Pancreas (tissue), 10 donors: ENCODE measurements around the gene KCNN4. TPM values are rescaled to one million over a fixed set of nuclear protein-coding genes. Genes with fewer than 3 reads are reported as not detected.
A peak's percentile ranks its signal among the peaks of the same experiment; 100 is the strongest.
"Not testable (repeated sequence)": the region's sequence is repeated elsewhere in the genome, so short reads cannot be mapped to it uniquely, and the experiment has no call there.

Experiments used
- ATAC-seq, 4 donors: fragments of 200-7000 bp; cut with Tn5 transposase; one replicate each; pipeline versions ENCODE4 v1.8.0 to v1.9.1; 2020; ENCODE audit warnings: mild to moderate bottlenecking in 4 of 4, moderate library complexity in 4 of 4
- DNase-seq, 6 donors: peaks; one replicate each; pipeline ENCODE4 v3.0.0-alpha.2; 2020
- FAIRE-seq: peaks from 2 replicates; lab custom pipeline; 2012; peaks lifted over from hg19 to GRCh38; lab: Jason Lieb, UNC
- H3K27ac ChIP-seq, 4 donors: fragments of 200-600 bp; sonication (generic); 1 replicate in 3 of 4; 2 replicates in 1 of 4; pipeline versions ENCODE4 v1.5.0 to v1.8.0; 2020
- H3K27me3 ChIP-seq, 4 donors: fragments of 200-600 bp; one replicate each; pipeline ENCODE4 v1.8.0; 2021
- H3K36me3 ChIP-seq, 3 donors: fragments of 200-600 bp; sonication (generic) in 1 of 3; one replicate each; pipeline versions ENCODE4 v1.5.0 to v1.8.0; 2020 to 2021
- H3K4me1 ChIP-seq, 3 donors: fragments of 200-600 bp; one replicate each; pipeline ENCODE4 v1.8.0; 2021
- H3K4me3 ChIP-seq, 4 donors: fragments of 200-600 bp; sonication (generic) in 2 of 4; one replicate each; pipeline versions ENCODE4 v1.5.0 to v1.8.0; 2020 to 2021
- H3K9me3 ChIP-seq, 4 donors: fragments of 200-600 bp; one replicate each; pipeline ENCODE4 v1.8.0; 2021
- WGBS, 2 donors: extraction: QIAGEN DNeasy Blood & Tissue Kit; methylation state at CpG; one replicate each; pipeline ENCODE4 v1.1.7; 2013; 5-methylcytosine and 5-hydroxymethylcytosine counted together
- intact Hi-C, 3 donors: fragments of 100-400 bp; cut with DNase I; formaldehyde crosslinking; loops; one replicate each; pipeline versions ENCODE4 v1.11.1 to v1.14.2; 2022
- polyA plus RNA-seq, 2 donors: library from polyadenylated mRNA; stranded (reverse); fragments of 200-250 nt; gene quantifications; one replicate each; pipeline ENCODE4 v1.2.3, GENCODE V29; 2013
- total RNA-seq, 6 donors: library from RNA; stranded (reverse); fragmentation: NEBNext Ultra II Directional in 4 of 6; extraction: Animal tissue kit (Norgen Biotek cat#: 25700) in 4 of 6; gene quantifications; one replicate each; pipeline versions ENCODE4 v1.2.1 to v1.2.4, GENCODE V29; 2021 to 2023
- TF ChIP-seq, protein P1 (sequence below), 4 donors: fragments of 200-600 bp; sonication (generic) in 3 of 4; IDR thresholded peaks; one replicate each; pipeline versions ENCODE4 v1.5.0 to v1.8.0; 2021; ENCODE audit warnings: antibody characterized with exemption in 4 of 4
- donor health status: healthy with polysubstance abuse.
- donor health status: DM: no; HTN: no; CAD: no; lungs with moderate emphysema.
- donor health status: DM: no; HTN: no; CAD: no.
- donor health status: control.
- donor health status: control.
- donor health status: Bipolar disorder and iron deficiency.
- donor health status: DM: yes; HTN: yes; CAD: no.
- donor health status: DM: no; HTN: no; CAD: no.
- donor health status: DM: no; HTN: no; CAD: no.
- donor health status: DM: yes; HTN: yes; CAD: no.

The KCNN4 gene
- total and polyA plus RNA-seq, 8 donors, result 0.43 to 2.6 (median 1.2) TPM

DNA sequence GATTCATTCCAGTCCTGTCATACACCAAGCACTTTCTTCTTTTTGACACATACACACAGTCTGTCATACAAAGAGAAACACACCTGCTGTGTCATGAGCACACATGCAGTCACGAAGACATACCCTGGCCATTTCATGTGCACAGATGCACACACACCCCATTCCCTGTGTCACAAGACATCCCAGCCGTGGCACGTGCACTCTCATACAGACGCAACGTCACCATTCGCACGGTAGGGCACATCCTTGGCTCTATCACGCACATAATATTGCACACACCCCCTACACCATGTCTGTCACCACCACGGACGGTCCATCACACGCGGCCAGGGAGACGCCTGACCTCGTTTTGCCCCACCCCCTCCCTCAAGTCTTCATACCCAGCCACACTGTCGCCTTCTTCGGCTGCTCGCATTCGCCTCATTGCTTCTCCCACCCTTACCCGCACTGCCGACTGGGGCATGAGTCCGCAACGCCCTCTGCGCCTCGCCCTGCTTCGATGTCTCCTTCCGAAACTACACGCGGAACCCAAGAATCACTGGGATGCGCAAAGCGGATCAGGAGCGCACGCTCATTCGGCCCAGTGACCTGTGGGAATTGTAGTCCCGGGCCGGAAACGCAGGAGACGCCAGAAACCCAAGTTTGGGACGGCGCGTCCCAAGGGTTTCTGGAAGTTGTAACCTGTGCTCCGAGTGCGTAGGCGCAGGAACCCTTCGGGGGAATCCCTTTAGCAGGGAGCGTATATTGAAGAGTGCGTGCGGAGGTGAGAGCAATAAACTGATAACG, 39.5 kb upstream of the KCNN4 start:
- intact Hi-C loops, result no loop called here
- TF ChIP-seq, protein P1, sequence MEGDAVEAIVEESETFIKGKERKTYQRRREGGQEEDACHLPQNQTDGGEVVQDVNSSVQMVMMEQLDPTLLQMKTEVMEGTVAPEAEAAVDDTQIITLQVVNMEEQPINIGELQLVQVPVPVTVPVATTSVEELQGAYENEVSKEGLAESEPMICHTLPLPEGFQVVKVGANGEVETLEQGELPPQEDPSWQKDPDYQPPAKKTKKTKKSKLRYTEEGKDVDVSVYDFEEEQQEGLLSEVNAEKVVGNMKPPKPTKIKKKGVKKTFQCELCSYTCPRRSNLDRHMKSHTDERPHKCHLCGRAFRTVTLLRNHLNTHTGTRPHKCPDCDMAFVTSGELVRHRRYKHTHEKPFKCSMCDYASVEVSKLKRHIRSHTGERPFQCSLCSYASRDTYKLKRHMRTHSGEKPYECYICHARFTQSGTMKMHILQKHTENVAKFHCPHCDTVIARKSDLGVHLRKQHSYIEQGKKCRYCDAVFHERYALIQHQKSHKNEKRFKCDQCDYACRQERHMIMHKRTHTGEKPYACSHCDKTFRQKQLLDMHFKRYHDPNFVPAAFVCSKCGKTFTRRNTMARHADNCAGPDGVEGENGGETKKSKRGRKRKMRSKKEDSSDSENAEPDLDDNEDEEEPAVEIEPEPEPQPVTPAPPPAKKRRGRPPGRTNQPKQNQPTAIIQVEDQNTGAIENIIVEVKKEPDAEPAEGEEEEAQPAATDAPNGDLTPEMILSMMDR (IDR thresholded peaks at IDR 0.05), result no peak
- H3K4me3 ChIP-seq, result peak overlapping the region in 3 of 4 donors; percentile 5 to 39 (median 20)
- H3K27me3 ChIP-seq, result peaks cover 0 to 8% (median 0%) of the 10 kb centered on the region in 4 donors
- DNase-seq, result no peak
- no peaks in the 10 kb centered on the region for H3K36me3 ChIP-seq
- ATAC-seq, result peak in 3 of 4 donors; percentile 57 to 74 (median 72)
- no peaks in the 10 kb centered on the region for H3K4me1 ChIP-seq
- no peak overlapping the region for H3K27ac ChIP-seq
- no peak for FAIRE-seq
- H3K9me3 ChIP-seq, result no peaks in the 10 kb centered on the region
- 11% methylated on average over 48 of the region's 48 CpGs for WGBS, 2 donors

DNA sequence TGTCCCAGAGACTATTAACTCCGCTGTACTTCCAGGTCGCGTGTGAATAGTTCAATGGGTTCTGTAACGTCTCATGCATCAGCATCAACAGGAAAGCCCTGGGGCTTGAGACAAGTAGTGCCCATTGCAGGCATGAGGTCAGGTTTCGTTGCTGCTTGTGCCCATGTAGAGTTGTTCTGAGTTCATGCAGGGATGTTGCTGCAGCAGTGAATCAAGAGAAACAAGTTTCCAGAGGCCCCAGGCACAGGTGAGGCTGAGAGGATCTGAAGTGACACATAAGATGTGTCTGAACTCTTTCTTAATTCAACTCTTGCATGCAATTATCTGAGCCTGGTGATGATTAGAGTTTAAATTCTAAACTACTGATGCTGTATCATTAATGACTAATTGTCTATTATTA, 37.7 kb upstream of the KCNN4 start:
- Histone ChIP-seq H3K4me3 (no peak overlapping the region), H3K36me3 (no peaks in the 10 kb centered on the region), H3K27ac (no peak overlapping the region), H3K27me3 (peaks cover 0 to 8% (median 0%) of the 10 kb centered on the region in 4 donors), H3K4me1 (no peaks in the 10 kb centered on the region), H3K9me3 (no peaks in the 10 kb centered on the region)
- DNase-seq (no peak), ATAC-seq (no peak), FAIRE-seq (no peak)
- 64 to 74% methylated on average over 5 of the region's 5 CpGs for WGBS, 2 donors
- TF ChIP-seq, protein P1 (IDR thresholded peaks at IDR 0.05), result no peak
- intact Hi-C loops, result no loop called here

DNA sequence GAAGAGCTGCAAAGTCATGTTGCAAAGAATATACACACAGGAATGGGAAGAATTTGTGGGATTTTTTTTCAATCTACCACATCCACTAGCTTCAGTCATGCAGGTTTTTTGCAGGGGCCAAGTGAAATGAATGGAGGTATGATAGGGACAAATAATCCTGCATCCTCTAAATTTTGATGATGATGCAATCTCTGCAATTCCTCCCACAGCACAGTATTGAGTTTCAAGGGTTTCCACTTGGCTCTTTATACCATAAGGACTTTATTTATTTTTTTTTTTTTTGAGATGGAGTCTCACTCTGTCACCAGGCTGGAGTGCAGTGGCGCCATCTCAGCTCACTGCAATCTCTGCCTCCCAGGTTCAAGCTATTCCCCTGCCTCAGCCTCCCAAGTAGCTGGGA, 36.7 kb upstream of the KCNN4 start:
- H3K4me1 ChIP-seq, H3K27me3 ChIP-seq, ATAC-seq, H3K9me3 ChIP-seq, H3K4me3 ChIP-seq, FAIRE-seq, intact Hi-C loops, DNase-seq, H3K36me3 ChIP-seq, H3K27ac ChIP-seq: not testable (repeated sequence)
- WGBS, 2 donors, result 59 to 80% methylated on average over 1 of the region's 1 CpG

GRCh38 chr19:43814663-43815352, 34.0 kb upstream of the KCNN4 start:
- TF ChIP-seq, protein P1 (IDR thresholded peaks at IDR 0.05), result no peak
- 35 to 49% methylated on average over 5 of the region's 5 CpGs for WGBS, 2 donors
- no peak for ATAC-seq
- Histone ChIP-seq H3K4me3 (no peak overlapping the region), H3K4me1 (no peaks in the 10 kb centered on the region), H3K27me3 (no peaks in the 10 kb centered on the region), H3K27ac (no peak overlapping the region), H3K9me3 (no peaks in the 10 kb centered on the region), H3K36me3 (no peaks in the 10 kb centered on the region)
- DNase-seq, result no peak
- intact Hi-C loops, result no loop called here
- FAIRE-seq, result no peak

DNA sequence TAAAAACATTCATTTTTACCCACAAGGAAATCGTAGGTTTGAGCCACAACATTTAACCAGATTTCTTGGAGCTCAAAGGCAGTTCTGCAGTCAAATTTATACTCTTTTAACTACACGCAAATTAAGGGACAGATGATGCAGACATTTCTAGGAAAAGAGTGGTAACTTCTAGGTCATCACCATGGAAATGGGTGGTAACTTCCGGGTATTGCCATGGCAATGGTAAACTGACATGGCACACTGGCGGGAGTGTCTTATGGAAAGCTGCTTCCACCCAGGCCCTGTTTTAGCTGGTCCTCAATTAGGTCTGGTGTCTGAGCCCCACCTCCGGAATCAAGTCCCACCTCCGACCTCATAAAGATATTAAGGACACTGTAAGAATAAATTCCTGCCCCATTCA, 31.9 kb upstream of the KCNN4 start:
- no peaks in the 10 kb centered on the region for H3K36me3 ChIP-seq
- ATAC-seq (no peak), FAIRE-seq (no peak), DNase-seq (no peak)
- WGBS, 2 donors, result 52 to 68% methylated on average over 6 of the region's 6 CpGs
- no peaks in the 10 kb centered on the region for H3K4me1 ChIP-seq
- TF ChIP-seq, protein P1 (IDR thresholded peaks at IDR 0.05), result no peak
- H3K27ac ChIP-seq, result no peak overlapping the region
- H3K9me3 ChIP-seq, result no peaks in the 10 kb centered on the region
- intact Hi-C loops, result no loop called here
- no peaks in the 10 kb centered on the region for H3K27me3 ChIP-seq
- H3K4me3 ChIP-seq, result no peak overlapping the region
